Osteocyte (in vitro differentiated cells): ENCODE results near the gene LY86. TPM values are rescaled to one million over a fixed set of nuclear protein-coding genes. Genes with fewer than 3 reads are reported as not detected.

Experiments
- DNase-seq: peaks from one replicate; pipeline ENCODE4 v3.0.0; 2021; ENCODE audit warnings: mixed read lengths; ENCODE audit not compliant: unreplicated experiment; ENCODE audit errors: extremely low spot score
- H3K27ac Mint-ChIP-seq: one replicate; pipeline ENCODE4 v1.8.0; 2021; ENCODE audit warnings: mild to moderate bottlenecking, mixed read lengths; ENCODE audit not compliant: unreplicated experiment
- H3K27me3 Mint-ChIP-seq: one replicate; pipeline ENCODE4 v1.8.0; 2021; ENCODE audit warnings: mixed read lengths; ENCODE audit not compliant: unreplicated experiment
- H3K36me3 Mint-ChIP-seq: one replicate; pipeline ENCODE4 v1.8.0; 2021; ENCODE audit warnings: mixed read lengths; ENCODE audit not compliant: unreplicated experiment
- H3K4me1 Mint-ChIP-seq: one replicate; pipeline ENCODE4 v1.8.0; 2021; ENCODE audit warnings: mixed read lengths; ENCODE audit not compliant: unreplicated experiment
- H3K4me3 Mint-ChIP-seq: one replicate; pipeline ENCODE4 v1.8.0; 2021; ENCODE audit warnings: mild to moderate bottlenecking, moderate library complexity, mixed read lengths; ENCODE audit not compliant: unreplicated experiment
- H3K9me3 Mint-ChIP-seq: one replicate; pipeline ENCODE4 v1.8.0; 2021; ENCODE audit warnings: mixed read lengths; ENCODE audit not compliant: unreplicated experiment
- total RNA-seq: library from RNA; stranded (reverse); gene quantifications from 2 replicates; pipeline ENCODE4 v1.2.1, GENCODE V29; 2021
- TF ChIP-seq, protein P1 (sequence below): fragments of 200-600 bp; sonication (generic); IDR thresholded peaks from 2 replicates; pipeline ENCODE4 v1.5.0; 2021; ENCODE audit warnings: antibody characterized with exemption, mild to moderate bottlenecking, moderate library complexity

Gene LY86
- total RNA-seq, 1 donor from 2014 or later: not detected

DNA sequence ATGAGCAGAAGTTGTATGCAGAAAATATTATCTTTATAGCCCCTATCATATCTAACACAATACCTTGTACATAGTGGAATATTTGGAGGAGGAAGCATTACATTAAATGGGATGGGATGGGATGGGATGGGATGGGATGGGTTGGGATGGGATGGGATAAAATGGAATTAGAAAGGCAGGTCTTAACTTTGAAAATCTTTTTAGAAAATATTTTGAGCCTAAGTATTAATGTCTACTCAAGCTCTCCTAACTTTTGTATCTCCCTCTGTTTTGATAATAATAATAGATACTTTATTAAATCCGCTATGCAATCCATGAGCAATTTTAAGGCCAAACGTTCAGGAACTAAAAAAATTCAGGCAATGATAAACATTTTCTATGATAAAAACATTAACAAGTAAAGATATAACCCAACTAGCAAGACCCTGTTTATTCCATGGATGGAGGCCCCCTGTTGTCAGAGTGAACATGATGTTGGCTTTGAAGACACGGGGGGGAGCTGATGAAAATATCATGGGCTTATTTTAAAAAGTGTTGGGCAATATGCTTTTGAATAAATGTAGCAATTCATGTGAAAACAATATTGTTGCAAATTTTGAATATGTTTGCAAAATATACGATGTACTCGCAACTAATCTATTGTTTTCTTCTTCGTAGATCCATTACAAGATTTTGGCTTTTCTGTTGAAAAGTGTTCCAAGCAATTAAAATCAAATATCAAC lies 35.9 kb downstream of the LY86 start:
- TF ChIP-seq, protein P1, sequence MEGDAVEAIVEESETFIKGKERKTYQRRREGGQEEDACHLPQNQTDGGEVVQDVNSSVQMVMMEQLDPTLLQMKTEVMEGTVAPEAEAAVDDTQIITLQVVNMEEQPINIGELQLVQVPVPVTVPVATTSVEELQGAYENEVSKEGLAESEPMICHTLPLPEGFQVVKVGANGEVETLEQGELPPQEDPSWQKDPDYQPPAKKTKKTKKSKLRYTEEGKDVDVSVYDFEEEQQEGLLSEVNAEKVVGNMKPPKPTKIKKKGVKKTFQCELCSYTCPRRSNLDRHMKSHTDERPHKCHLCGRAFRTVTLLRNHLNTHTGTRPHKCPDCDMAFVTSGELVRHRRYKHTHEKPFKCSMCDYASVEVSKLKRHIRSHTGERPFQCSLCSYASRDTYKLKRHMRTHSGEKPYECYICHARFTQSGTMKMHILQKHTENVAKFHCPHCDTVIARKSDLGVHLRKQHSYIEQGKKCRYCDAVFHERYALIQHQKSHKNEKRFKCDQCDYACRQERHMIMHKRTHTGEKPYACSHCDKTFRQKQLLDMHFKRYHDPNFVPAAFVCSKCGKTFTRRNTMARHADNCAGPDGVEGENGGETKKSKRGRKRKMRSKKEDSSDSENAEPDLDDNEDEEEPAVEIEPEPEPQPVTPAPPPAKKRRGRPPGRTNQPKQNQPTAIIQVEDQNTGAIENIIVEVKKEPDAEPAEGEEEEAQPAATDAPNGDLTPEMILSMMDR: no peak
- Mint-ChIP-seq H3K4me3 (no peak overlapping the region), H3K27me3 (peaks cover 12% of the 10 kb centered on the region), H3K27ac (no peak overlapping the region), H3K9me3 (no peaks in the 10 kb centered on the region), H3K36me3 (no peaks in the 10 kb centered on the region), H3K4me1 (no peaks in the 10 kb centered on the region)
- no peak for DNase-seq

GRCh38 chr6:6626187-6626586 lies 37.7 kb downstream of the LY86 start:
- TF ChIP-seq, protein P1: no peak
- H3K27ac Mint-ChIP-seq: no peak overlapping the region
- no peaks in the 10 kb centered on the region for H3K9me3 Mint-ChIP-seq

DNA sequence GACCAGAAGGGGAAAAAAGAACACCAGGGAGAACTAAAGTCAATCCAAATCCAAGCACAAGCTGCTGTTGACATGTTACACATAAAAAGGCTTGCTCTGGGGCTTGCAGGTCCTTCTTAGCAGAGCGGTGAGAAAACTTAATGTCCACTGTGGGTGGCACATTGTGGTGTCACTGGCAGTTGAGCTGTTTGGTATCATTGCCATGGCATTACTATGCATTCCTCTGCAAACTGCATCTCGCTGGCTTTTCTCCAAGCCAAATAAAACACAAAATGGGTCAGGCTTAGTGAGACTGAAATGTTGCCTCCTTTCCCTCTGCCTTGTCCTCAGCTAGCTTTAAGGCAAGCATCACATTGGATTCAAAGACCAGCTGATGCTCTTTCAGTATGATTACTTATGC lies 40.9 kb downstream of the LY86 start:
- no peak for DNase-seq
- Mint-ChIP-seq H3K27me3 (peaks cover 14% of the 10 kb centered on the region), H3K4me1 (no peaks in the 10 kb centered on the region), H3K9me3 (no peaks in the 10 kb centered on the region), H3K36me3 (no peaks in the 10 kb centered on the region), H3K4me3 (no peak overlapping the region), H3K27ac (no peak overlapping the region)
- TF ChIP-seq, protein P1: no peak

More at GRCh38 chr6:6626187-6626586, 37.7 kb downstream of the LY86 start:
- no peaks in the 10 kb centered on the region for H3K36me3 Mint-ChIP-seq
- H3K4me3 Mint-ChIP-seq: no peak overlapping the region
- peaks cover 12% of the 10 kb centered on the region for H3K27me3 Mint-ChIP-seq
- DNase-seq: no peak
- H3K4me1 Mint-ChIP-seq: no peaks in the 10 kb centered on the region

- H3K4me3 Mint-ChIP-seq: no peak overlapping the region
- H3K36me3 Mint-ChIP-seq: no peaks in the 10 kb centered on the region
- TF ChIP-seq, protein P1: no peak
- H3K27me3 Mint-ChIP-seq: peaks cover 7% of the 10 kb centered on the region
- H3K9me3 Mint-ChIP-seq: no peaks in the 10 kb centered on the region
- no peak overlapping the region for H3K27ac Mint-ChIP-seq
- no peaks in the 10 kb centered on the region for H3K4me1 Mint-ChIP-seq
- DNase-seq: no peak
Measured at GRCh38 chr6:6631053-6631452, 42.5 kb downstream of the LY86 start.

DNA sequence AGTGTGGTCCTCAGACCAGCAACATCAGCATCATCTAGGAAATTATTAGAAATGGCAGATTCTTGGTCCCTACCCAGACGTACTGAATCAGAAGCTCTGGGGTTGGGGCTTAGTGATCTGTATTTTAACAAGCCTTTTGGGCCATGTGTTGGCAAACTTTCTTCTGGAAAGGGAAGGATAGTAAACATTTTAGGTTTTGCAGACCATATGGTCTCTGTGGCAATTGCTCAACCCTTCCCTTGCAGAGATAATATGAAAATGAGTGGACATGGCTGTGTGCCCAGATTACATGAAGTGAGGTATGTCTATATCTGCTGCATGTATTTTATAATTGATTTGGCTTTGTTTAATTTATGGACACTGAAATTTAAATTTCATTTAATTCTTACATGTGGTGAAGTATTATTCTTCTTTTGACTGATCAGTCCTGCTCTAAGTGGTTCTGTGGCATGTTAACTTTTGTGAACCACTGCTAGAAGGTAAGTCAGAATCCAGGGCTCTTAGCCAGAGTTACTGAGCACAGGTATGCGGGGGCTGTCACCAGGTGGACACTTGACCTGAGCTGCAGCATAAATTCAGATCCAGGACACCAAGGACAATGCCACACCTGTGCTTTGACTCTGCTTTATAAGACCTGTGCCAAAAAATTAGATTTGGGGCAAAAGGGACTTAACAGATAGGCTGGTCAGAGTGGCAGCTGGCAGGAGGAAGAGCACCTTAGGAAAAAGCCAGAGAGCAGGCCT lies 43.2 kb downstream of the LY86 start:
- TF ChIP-seq, protein P1: no peak
- DNase-seq: no peak
- Mint-ChIP-seq H3K4me1 (no peaks in the 10 kb centered on the region), H3K9me3 (no peaks in the 10 kb centered on the region), H3K4me3 (no peak overlapping the region), H3K27ac (no peak overlapping the region), H3K36me3 (no peaks in the 10 kb centered on the region), H3K27me3 (peaks cover 7% of the 10 kb centered on the region)
